ENCODE data around the gene PKNOX2. TPM values are rescaled to one million over a fixed set of nuclear protein-coding genes. Genes with fewer than 3 reads are reported as not detected.

PKNOX2 gene
- total RNA-seq, 5 donors from 2014 or later (not counting 1 experiment from before 2014, with no cell fraction given), result 0.55 TPM; not detected in 4

DNA sequence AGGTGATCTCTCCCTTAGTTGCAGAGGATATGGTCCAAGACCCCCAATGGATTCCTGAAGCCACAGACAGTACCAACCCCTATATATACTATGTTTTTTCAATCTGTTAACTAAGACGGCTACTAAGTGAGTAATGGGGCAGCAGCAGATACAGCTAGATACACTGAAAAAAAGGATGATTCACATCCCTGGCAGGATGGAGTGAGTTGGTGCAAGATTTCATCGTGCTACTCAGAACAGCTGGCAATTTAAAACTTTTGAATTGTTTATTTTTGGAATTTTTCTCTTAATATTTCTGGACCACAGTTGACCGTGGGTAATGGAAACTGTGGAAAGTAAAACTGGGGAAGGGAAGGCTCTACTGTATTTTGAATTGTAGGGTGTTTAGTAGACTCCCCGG lies 36.1 kb upstream of the PKNOX2 start:
- ChIA-PET CTCF (interaction anchor here (0.6 to 0.9 kb wide), 2 partner anchors 13 kb away, joined by 3 to 4 read pairs; no protein-coding TSS in a partner anchor), POLR2A (no interaction called here)
- Mint-ChIP-seq H3K4me3 (no peak overlapping the region), H3K36me3 (no peaks in the 10 kb centered on the region), H3K27ac (no peak overlapping the region), H3K4me1 (peaks cover 0 to 6% (median 4%) of the 10 kb centered on the region in 3 donors), H3K27me3 (peaks cover 43 to 52% of the 10 kb centered on the region in 2 donors), H3K9me3 (no peaks in the 10 kb centered on the region)
- H3K36me3 ChIP-seq (ENCODE audit: control insufficient read depth in 2 of 2, extremely low read depth in 1 of 2, insufficient read depth in 1 of 2, low read length in 1 of 2), result no peaks in the 10 kb centered on the region
- peaks cover 0 to 2% of the 10 kb centered on the region in 2 experiments for H3K4me1 ChIP-seq (ENCODE audit: control insufficient read depth in 1 of 2, extremely low read depth in 1 of 2, insufficient read depth in 2 of 2, low read length in 2 of 2)
- peaks cover 0 to 28% of the 10 kb centered on the region in 2 experiments for H3K27me3 ChIP-seq (replicated peaks in 1 of 2; ENCODE audit: control insufficient read depth in 2 of 2, extremely low read depth in 1 of 2, insufficient read depth in 2 of 2, low read length in 1 of 2)
- no peak for DNase-seq
- H3K9me3 ChIP-seq, result no peaks in the 10 kb centered on the region
- no peak for ATAC-seq (replicated peaks in 1 of 4)
- H3K4me3 ChIP-seq (ENCODE audit: control insufficient read depth in 1 of 2, extremely low read depth in 1 of 2, low read length in 1 of 2), result no peak overlapping the region
- no peak overlapping the region for H3K27ac ChIP-seq (ENCODE audit: low read length)
- 100% methylated on average over 1 of the region's 4 CpGs for WGBS (ENCODE audit: insufficient coverage)

DNA sequence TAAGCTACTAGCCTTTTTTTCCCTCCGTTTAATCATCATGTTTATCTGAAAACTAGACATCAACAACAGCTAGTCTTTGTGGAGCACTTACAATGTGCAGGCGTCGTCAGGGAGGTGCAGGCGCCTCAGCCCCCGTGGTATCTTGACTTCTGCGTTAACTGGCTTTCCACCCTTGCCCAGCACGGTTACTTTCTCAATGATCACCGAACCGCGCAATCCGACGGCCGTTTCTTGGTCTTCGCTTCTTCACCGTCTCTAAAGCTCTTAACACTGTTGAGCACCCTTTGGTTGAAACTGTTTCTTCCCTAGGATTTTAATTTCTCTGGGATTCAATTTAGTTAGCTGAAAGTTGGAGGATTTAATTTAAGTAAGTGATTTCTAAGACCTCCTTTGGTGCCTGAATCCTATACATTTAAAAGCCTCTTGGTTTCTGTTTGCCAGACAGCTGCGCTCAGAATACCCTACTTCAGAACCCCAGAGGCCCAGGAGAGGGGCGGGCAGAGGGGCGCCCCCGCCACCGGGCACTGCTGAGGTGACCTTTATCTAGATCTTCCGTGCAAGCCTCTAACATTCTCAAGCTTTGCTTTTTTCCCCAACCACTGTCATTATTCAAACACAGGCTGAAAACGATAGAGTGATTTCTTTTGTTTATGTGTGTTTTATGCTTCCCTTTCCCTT lies 35.1 kb upstream of the PKNOX2 start:
- H3K4me3 ChIP-seq (ENCODE audit: control insufficient read depth in 1 of 2, extremely low read depth in 1 of 2, low read length in 1 of 2), result no peak overlapping the region
- H3K4me1 ChIP-seq (ENCODE audit: control insufficient read depth in 1 of 2, extremely low read depth in 1 of 2, insufficient read depth in 2 of 2, low read length in 2 of 2), result no peaks in the 10 kb centered on the region
- no peak overlapping the region for H3K27ac ChIP-seq (ENCODE audit: low read length)
- ChIA-PET CTCF (interaction anchor here (0.5 to 0.9 kb wide), 3 partner anchors 12 to 292 kb away, joined by 3 to 6 read pairs (median 4); no protein-coding TSS in a partner anchor), POLR2A (interaction anchor here in 1 of 2 donors (0.5 to 0.7 kb wide), 2 partner anchors 187 to 1108 kb away, joined by 3 to 5 read pairs; no protein-coding TSS in a partner anchor)
- Mint-ChIP-seq H3K27ac (no peak overlapping the region), H3K9me3 (no peaks in the 10 kb centered on the region), H3K27me3 (peaks cover 50 to 56% of the 10 kb centered on the region in 2 donors), H3K36me3 (no peaks in the 10 kb centered on the region), H3K4me3 (no peak overlapping the region), H3K4me1 (no peaks in the 10 kb centered on the region)
- 89% methylated on average over 14 of the region's 22 CpGs for WGBS (ENCODE audit: insufficient coverage)
- H3K36me3 ChIP-seq (ENCODE audit: control insufficient read depth in 2 of 2, extremely low read depth in 1 of 2, insufficient read depth in 1 of 2, low read length in 1 of 2), result no peaks in the 10 kb centered on the region
- ATAC-seq (replicated peaks in 1 of 4), result no peak
- no peak for DNase-seq
- H3K9me3 ChIP-seq, result no peaks in the 10 kb centered on the region
- H3K27me3 ChIP-seq (replicated peaks in 1 of 2; ENCODE audit: control insufficient read depth in 2 of 2, extremely low read depth in 1 of 2, insufficient read depth in 2 of 2, low read length in 1 of 2), result peaks cover 0 to 28% of the 10 kb centered on the region in 2 experiments

DNA sequence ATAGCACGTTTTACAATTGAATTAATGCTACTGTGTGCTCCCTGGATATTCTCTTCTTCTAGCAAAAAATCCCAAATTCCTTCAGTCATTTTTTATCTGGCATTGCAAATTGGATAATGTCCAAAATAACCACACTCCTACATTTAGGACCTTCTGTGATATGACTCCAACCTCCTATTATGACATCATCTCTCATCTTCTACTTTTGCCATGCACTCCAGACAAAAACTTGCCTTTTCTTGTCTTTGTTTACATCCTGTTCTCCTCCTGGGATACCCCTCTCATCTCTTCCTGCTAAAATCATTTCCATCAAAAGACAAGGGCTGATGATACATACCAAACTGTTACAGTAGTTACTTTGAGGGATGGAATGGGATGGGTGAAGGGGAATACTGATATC lies 32.5 kb upstream of the PKNOX2 start:
- no peak for ATAC-seq (replicated peaks in 1 of 4)
- CTCF ChIA-PET, result no interaction called here
- Histone ChIP-seq H3K27me3 (replicated peaks in 1 of 2; ENCODE audit: control insufficient read depth in 2 of 2, extremely low read depth in 1 of 2, insufficient read depth in 2 of 2, low read length in 1 of 2) (peaks cover 0 to 24% of the 10 kb centered on the region in 2 experiments), H3K36me3 (ENCODE audit: control insufficient read depth in 2 of 2, extremely low read depth in 1 of 2, insufficient read depth in 1 of 2, low read length in 1 of 2) (no peaks in the 10 kb centered on the region), H3K4me3 (ENCODE audit: control insufficient read depth in 1 of 2, extremely low read depth in 1 of 2, low read length in 1 of 2) (no peak overlapping the region), H3K9me3 (no peaks in the 10 kb centered on the region), H3K27ac (ENCODE audit: low read length) (no peak overlapping the region), H3K4me1 (ENCODE audit: control insufficient read depth in 1 of 2, extremely low read depth in 1 of 2, insufficient read depth in 2 of 2, low read length in 2 of 2) (no peaks in the 10 kb centered on the region)
- Mint-ChIP-seq H3K27me3 (peaks cover 47 to 52% of the 10 kb centered on the region in 2 donors), H3K36me3 (no peaks in the 10 kb centered on the region), H3K9me3 (no peaks in the 10 kb centered on the region), H3K4me3 (no peak overlapping the region), H3K27ac (no peak overlapping the region), H3K4me1 (no peaks in the 10 kb centered on the region)
- DNase-seq, result no peak
- POLR2A ChIA-PET, result interaction anchor here in 1 of 2 donors (0.6 kb wide), 1 partner anchor 449 kb away, joined by 4 read pairs; no protein-coding TSS in a partner anchor
- WGBS (ENCODE audit: insufficient coverage), result 63% methylated on average over 1 of the region's 1 CpG

DNA sequence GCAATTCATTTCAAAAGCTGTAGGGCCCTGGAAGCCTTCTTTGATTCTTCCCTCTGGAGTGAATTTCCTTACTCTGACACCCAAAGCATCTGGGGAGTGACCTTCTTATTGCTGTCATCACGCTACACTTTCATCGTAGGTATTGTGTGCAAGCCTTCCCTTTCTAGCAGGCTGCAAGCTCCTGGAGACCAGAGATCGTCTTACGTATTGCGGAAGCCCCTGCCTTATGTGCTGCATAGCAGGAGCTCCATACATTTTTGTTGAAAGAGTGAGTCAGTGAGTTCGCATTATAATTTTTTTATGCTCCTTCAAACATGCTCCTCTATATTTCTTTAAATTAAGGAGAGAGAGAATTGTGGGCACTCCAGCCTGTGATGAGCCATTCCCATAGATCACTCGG lies 32.0 kb upstream of the PKNOX2 start:
- no peak overlapping the region for H3K27ac ChIP-seq (ENCODE audit: low read length)
- no peaks in the 10 kb centered on the region for H3K36me3 Mint-ChIP-seq
- peaks cover 0 to 23% of the 10 kb centered on the region in 2 experiments for H3K27me3 ChIP-seq (replicated peaks in 1 of 2; ENCODE audit: control insufficient read depth in 2 of 2, extremely low read depth in 1 of 2, insufficient read depth in 2 of 2, low read length in 1 of 2)
- no peaks in the 10 kb centered on the region for H3K9me3 ChIP-seq
- H3K4me3 Mint-ChIP-seq, result no peak overlapping the region
- ChIA-PET POLR2A (interaction anchor here in 1 of 2 donors (0.6 kb wide), 1 partner anchor 449 kb away, joined by 4 read pairs; no protein-coding TSS in a partner anchor), CTCF (no interaction called here)
- H3K27me3 Mint-ChIP-seq, result peaks cover 43 to 47% of the 10 kb centered on the region in 2 donors
- H3K4me3 ChIP-seq (ENCODE audit: control insufficient read depth in 1 of 2, extremely low read depth in 1 of 2, low read length in 1 of 2), result no peak overlapping the region
- 94% methylated on average over 3 of the region's 7 CpGs for WGBS (ENCODE audit: insufficient coverage)
- DNase-seq (no peak), ATAC-seq (replicated peaks in 1 of 4) (no peak)
- no peaks in the 10 kb centered on the region for H3K36me3 ChIP-seq (ENCODE audit: control insufficient read depth in 2 of 2, extremely low read depth in 1 of 2, insufficient read depth in 1 of 2, low read length in 1 of 2)
- no peaks in the 10 kb centered on the region for H3K4me1 Mint-ChIP-seq
- H3K27ac Mint-ChIP-seq, result no peak overlapping the region
- no peaks in the 10 kb centered on the region for H3K4me1 ChIP-seq (ENCODE audit: control insufficient read depth in 1 of 2, extremely low read depth in 1 of 2, insufficient read depth in 2 of 2, low read length in 2 of 2)
- H3K9me3 Mint-ChIP-seq, result no peaks in the 10 kb centered on the region

DNA sequence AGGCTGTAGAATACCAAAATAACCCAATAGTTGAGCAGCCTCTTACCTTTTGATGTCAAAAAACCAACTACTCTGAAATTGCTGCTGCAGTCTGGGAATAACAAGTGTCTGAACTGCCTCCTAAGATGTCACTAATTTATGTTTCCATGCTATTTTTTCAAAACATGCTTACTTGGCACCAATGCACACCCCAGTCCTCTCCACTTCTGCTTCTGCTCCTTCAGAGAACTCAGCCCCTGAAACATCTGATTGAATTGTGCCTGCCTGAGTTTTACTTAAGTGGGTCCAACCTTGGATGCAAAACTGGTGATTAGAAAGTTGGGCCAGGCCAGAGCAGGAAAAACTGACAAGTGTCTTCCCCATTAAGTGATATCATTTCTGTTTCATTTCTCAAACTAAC lies 28.6 kb upstream of the PKNOX2 start:
- POLR2A ChIA-PET, result interaction anchor here in 1 of 2 donors (0.7 kb wide), 1 partner anchor 179 kb away, joined by 3 read pairs; no protein-coding TSS in a partner anchor
- peaks cover 38 to 51% of the 10 kb centered on the region in 2 donors for H3K27me3 Mint-ChIP-seq
- no peak overlapping the region for H3K27ac Mint-ChIP-seq

DNA sequence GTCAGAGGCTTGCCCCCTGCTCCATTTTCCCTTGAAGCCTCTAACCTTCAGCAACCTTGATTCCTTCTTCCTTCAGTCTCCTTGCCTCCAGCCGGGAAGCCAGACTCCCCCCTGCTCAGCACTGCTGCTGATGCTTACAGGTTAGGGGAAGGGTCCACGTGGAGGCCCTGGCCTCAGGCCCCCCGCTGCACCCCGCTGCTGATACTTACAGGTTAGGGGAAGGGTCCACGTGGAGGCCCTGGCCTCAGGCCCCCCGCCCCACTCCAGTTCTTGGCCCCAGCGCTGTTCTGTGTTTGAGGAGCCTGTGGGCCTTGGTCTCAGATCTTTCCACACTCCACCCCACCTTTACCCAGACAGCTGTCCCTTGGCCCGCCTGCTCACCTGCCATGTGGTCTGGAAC lies 25.6 kb upstream of the PKNOX2 start:
- no peaks in the 10 kb centered on the region for H3K36me3 Mint-ChIP-seq
- H3K4me1 Mint-ChIP-seq, result peaks cover 4 to 8% (median 5%) of the 10 kb centered on the region in 3 donors
- H3K27me3 Mint-ChIP-seq, result peaks cover 35 to 56% of the 10 kb centered on the region in 2 donors
- WGBS (ENCODE audit: insufficient coverage), result 63% methylated on average over 1 of the region's 8 CpGs
- DNase-seq (no peak), ATAC-seq (replicated peaks in 1 of 4) (no peak)
- POLR2A ChIA-PET, result no interaction called here
- Histone ChIP-seq H3K9me3 (no peaks in the 10 kb centered on the region), H3K4me3 (ENCODE audit: control insufficient read depth in 1 of 2, extremely low read depth in 1 of 2, low read length in 1 of 2) (no peak overlapping the region), H3K36me3 (ENCODE audit: control insufficient read depth in 2 of 2, extremely low read depth in 1 of 2, insufficient read depth in 1 of 2, low read length in 1 of 2) (no peaks in the 10 kb centered on the region), H3K27me3 (replicated peaks in 1 of 2; ENCODE audit: control insufficient read depth in 2 of 2, extremely low read depth in 1 of 2, insufficient read depth in 2 of 2, low read length in 1 of 2) (peaks cover 6 to 29% of the 10 kb centered on the region in 2 experiments), H3K4me1 (ENCODE audit: control insufficient read depth in 1 of 2, extremely low read depth in 1 of 2, insufficient read depth in 2 of 2, low read length in 2 of 2) (peaks cover 0 to 5% of the 10 kb centered on the region in 2 experiments), H3K27ac (ENCODE audit: low read length) (no peak overlapping the region)
- no peaks in the 10 kb centered on the region for H3K9me3 Mint-ChIP-seq
- no peak overlapping the region for H3K4me3 Mint-ChIP-seq
- CTCF ChIA-PET, result interaction anchor here in 1 of 2 donors (0.8 kb wide), 1 partner anchor 28 kb away, joined by 4 read pairs; the partner anchor contains the start of gene TMEM218
- H3K27ac Mint-ChIP-seq, result no peak overlapping the region

More for the DNA sequence above, 28.6 kb upstream of the PKNOX2 start:
- no peak overlapping the region for H3K27ac ChIP-seq (ENCODE audit: low read length)
- Mint-ChIP-seq H3K36me3 (no peaks in the 10 kb centered on the region), H3K4me1 (no peaks in the 10 kb centered on the region), H3K4me3 (no peak overlapping the region), H3K9me3 (no peaks in the 10 kb centered on the region)
- no peaks in the 10 kb centered on the region for H3K9me3 ChIP-seq
- CTCF ChIA-PET, result no interaction called here
- no peaks in the 10 kb centered on the region for H3K36me3 ChIP-seq (ENCODE audit: control insufficient read depth in 2 of 2, extremely low read depth in 1 of 2, insufficient read depth in 1 of 2, low read length in 1 of 2)
- no peak for DNase-seq
- H3K4me1 ChIP-seq (ENCODE audit: control insufficient read depth in 1 of 2, extremely low read depth in 1 of 2, insufficient read depth in 2 of 2, low read length in 2 of 2), result no peaks in the 10 kb centered on the region
- no peak for ATAC-seq (replicated peaks in 1 of 4)
- peaks cover 5 to 25% of the 10 kb centered on the region in 2 experiments for H3K27me3 ChIP-seq (replicated peaks in 1 of 2; ENCODE audit: control insufficient read depth in 2 of 2, extremely low read depth in 1 of 2, insufficient read depth in 2 of 2, low read length in 1 of 2)
- H3K4me3 ChIP-seq (ENCODE audit: control insufficient read depth in 1 of 2, extremely low read depth in 1 of 2, low read length in 1 of 2), result no peak overlapping the region
